UCSD-AML1 (cell line): ENCODE measurements around the gene HID1.
A peak's percentile ranks its signal among the peaks of the same experiment; 100 is the strongest.
"Not testable (repeated sequence)": the region's sequence is repeated elsewhere in the genome, so short reads cannot be mapped to it uniquely, and the experiment has no call there.

Source experiments
- DNase-seq: peaks from one replicate; lab custom pipeline; 2025; ENCODE audit not compliant: unreplicated experiment; lab: John Stamatoyannopoulos, UW

Gene HID1

DNA sequence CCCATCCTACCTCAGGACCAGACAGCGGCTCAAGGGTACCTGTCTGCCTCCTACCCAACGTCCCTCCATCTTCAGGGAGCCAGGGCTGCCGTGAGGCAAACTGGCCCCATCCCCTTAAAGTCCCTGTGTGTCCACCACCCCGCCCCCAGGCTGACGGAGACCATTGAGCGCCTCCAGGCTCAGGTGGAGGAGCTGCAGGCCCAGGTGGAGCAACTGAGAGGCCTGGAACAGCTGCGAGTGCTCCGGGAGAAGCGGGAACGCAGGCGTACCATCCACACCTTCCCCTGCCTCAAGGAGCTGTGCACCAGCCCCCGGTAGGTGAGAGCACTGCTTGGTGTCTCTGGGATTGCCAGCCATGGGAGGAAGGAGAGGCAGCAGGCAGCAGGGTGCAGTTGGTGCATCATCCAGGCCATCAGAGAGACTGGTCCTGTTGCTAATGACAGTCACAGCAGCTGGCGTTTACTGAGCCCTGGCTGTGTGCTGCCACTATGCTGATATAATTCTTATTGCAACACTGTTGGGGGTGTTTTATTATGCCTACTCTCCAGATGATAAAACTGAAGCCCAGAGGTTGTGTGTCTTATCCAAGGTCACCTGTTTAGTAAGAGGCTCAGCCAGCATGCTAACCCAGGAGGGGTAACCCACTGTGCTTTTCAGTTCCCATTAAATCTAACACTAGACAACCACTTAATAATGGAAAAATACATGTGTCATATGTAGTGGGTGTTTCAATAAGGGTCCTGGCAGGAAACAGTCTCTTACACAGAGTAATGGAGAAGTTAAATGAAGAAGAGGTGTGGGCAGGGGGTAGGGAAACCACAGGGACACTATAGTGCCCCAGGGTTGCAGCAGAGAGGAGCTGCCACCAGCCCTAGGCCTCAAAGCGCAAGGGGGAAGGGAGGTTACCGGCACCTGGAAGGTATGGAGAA lies 29.6 kb upstream of the HID1 start:
- DNase-seq: no peak

DNA sequence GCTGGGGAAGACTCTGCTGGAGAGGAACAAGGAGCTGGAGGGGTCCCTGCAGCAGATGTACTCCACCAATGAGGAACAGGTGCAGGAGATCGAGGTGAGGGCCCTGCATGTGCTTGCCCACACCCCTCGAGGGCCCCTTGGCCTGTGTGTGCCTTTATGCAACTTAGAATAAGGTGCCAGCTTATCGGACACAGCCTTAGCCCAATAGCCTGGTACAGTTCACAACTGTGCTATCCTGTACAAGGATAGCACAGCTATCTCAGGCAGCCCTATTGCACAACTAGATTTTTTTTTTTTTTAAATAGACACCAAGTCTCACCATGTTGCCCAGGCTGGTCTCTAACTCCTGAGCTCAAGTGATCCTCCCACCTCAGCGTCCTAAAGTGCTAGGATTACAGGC lies 27.0 kb upstream of the HID1 start:
- no peak for DNase-seq

DNA sequence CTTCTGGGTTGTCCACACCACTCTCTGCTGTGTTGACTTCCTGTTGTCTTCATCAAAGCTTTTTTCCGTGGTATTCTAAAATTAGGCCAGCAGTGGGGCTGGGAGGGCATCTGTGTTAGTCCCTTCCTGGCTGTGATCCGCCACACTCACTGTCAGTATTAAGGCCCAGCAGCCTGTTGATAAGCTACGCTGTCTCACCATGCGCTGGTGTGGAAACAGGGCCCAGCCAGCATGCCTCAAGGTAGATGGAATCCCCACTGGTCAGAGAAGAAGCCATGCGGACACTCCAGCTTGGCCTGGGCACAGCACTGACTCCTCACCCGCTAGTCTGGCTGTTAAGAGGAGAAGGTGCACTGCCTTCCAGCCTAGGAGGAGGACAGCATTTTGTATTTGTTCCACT lies 26.2 kb upstream of the HID1 start:
- DNase-seq: peak; percentile 24

DNA sequence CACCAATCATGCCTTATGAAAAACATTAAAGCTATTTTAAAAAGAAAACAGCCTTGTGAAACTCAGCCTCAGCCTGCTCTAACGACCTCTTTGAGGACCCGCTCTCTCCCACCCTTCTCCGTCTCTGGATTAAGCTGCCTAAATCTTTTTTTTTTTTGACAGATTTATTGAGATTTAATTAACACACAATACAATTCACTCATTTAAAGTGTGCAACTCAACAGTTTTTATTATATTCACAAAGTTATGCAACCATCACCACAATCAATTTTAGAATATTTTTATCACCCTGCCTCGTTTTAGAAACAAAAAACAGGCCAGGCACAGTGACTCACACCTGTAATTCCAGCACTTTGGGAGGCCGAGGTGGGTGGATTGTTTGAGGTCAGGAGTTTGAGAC lies 23.3 kb upstream of the HID1 start:
- DNase-seq: no peak

DNA sequence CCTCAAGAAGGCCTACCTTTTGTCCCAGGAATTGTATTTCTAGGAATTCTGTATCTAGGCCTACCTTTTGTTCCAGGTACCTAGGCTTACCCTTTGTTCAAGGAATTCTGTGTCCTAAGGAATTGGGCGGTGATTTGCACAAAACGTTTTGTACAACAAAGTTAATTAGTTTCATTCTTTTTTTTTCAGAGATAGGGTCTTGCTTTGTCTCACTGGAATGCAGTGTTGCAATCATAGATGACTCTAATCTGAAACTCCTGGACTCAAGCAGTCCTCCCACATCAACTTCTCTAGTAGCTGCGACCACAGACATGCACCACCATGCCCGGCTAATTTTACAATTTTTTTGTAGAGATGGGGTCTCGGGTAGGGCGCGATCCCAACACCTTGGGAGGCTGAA lies 21.9 kb upstream of the HID1 start:
- DNase-seq: no peak

DNA sequence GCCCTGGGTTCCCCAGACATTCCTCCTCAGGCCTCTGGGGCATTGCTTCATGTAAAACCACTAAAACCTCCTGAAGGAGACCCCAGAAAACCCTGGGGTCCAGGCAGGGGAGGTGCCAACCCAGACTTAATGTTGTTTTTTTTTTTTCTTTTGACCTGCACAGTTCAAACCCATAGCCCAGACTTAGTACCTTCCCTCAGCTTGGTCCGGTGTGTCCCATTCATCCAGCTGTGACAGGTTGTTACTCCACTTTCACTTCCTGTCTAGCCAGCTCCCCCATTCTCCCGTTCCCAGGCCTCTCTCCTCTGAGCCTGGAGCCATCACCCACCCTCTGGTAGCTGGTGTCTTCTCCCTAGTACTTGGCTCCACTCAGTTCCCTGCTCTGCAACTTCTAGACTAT lies 19.7 kb upstream of the HID1 start:
- no peak for DNase-seq

DNA sequence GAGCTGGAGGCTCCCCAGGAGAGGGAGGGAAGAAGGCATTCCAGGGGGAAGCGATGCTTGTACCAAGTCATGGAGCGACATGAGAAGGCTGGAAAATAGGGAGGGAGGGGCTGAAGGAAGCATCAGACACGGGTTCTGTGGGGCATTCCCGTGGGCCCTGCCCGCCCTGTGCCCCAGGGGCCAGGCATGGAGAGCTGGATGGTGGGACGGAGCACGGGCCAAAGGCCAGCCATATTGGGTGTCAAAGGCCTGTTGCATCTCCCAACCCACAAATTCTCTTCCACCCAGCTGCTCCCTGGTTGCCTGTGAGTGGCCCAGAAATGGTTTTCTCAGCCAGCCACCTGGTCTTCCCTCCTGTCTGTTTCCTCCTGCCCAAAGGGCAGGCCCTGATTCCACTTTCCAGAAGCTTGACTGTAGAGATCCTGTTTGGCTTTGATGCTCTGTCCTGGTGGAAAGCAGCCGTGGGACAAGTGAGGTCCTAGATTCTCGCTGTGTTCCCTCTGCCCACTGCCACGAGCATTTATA lies 18.1 kb upstream of the HID1 start:
- no peak for DNase-seq

DNA sequence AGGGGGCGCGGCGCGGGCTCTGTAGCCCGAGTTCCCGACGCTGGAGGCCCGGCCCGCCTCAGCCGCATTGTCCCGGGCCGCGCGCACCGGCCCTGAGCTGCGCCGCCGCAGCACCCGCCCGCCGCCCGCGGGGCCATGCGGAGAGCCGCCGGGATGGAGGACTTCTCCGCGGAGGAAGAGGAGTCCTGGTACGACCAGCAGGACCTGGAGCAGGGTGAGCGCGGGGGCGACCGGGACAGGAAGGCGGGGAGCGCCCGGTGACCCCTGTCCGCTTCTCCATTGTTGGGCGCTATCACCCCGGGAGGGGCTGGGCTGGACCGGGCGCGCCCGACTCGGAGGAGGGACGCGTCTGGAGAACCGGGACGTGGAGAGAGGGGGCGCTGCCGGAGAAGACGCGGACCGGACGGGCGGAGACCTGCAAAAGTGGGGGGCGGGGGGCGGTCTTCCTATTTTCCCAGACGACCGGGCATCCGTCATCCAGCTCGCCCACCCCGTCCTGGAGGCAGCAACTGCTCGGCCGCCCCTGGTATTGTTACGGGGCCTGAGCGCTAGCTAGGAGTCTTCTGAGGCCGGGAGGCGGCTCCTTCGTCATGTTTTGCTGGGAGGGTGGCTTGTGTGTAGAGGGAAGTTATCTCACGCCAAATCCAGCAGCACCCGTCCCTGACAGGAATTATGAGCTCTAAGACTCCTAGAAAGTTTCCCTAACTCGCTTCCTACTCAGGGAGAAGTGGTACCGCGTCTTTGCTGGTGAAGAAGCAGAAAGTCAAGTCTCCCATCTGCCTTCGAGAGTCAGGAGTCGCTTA lies 15.6 kb upstream of the HID1 start:
- peak; percentile 45 for DNase-seq

DNA sequence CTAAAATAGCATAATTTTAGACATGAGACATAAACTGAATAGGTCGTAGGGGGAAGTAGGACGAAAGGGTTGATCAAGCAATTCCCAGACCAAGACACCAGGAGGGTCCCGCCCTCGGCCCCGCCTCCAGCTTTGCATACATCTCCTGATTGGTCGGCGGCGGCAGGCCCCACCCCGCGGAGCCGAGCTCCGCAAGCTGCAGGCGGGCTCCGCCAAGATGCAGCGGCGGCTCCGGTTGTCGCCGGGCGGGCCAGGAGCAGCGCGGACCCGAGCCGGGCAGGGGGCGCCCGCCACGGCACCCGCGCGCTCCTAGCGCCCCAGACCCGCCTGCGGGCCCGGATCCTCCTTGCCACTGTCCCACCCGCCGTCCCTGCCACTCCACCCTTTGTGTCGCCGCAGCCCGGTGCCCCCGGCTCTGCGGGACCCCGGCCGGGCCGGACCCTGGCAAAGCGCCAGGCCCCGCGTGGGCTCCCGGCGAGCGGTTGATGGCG lies 14.9 kb upstream of the HID1 start, which contains the start of gene CDR2L:
TSS of gene CDR2L (plus strand) at position 215 of the 491 bp plus-strand sequence. CDS start 412 bp downstream, outside the sequence.
- peak; percentile 94 for DNase-seq

DNA sequence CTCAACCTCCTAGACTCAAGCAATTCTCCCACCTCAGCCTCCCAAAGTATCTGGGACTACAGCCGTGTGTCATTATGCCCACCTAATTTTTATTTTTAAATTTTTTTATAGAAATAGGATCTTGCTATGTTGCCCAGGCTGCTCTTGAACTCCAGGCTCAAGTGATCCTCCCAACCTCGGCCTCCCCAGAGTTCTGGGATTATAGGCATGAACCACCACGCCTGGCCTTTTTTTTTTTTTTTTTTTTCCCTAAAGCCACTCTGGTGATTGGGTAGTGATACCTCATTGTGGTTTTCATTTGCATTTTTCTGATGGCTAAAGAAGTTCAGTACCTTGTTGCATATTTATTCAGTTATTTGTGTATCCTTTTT lies 13.6 kb upstream of the HID1 start:
- no peak for DNase-seq

DNA sequence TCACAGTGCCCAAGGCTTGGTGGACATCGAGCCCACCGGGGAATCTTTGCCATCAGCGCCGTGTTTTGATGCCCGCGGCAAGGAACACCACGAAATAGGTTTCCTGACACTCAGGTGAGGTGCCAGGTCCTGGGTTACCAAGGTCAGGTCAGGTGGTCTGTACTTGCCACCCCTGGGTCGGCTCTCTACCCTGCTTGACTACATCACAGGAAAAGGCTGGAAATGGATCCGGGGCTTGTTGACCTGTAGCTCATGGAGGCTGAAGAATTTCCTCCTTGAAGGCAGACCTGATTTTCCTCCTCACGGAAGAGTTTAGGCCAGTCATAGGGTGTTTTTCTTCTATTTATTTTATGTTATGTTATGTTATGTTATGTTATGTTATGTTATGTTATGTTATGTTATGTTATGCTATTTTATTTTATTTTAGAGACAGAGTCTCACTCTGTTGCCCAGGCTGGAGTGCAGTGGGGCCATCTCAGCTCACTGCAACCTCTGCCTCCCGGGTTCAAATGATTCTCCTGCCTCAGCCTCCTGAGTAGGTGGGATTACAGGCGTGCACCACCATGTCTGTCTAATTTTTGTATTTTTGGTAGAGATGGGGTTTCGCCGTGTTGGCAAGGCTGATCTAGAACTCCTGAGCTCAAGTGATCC lies 10.2 kb upstream of the HID1 start:
- not testable (repeated sequence) for DNase-seq

DNA sequence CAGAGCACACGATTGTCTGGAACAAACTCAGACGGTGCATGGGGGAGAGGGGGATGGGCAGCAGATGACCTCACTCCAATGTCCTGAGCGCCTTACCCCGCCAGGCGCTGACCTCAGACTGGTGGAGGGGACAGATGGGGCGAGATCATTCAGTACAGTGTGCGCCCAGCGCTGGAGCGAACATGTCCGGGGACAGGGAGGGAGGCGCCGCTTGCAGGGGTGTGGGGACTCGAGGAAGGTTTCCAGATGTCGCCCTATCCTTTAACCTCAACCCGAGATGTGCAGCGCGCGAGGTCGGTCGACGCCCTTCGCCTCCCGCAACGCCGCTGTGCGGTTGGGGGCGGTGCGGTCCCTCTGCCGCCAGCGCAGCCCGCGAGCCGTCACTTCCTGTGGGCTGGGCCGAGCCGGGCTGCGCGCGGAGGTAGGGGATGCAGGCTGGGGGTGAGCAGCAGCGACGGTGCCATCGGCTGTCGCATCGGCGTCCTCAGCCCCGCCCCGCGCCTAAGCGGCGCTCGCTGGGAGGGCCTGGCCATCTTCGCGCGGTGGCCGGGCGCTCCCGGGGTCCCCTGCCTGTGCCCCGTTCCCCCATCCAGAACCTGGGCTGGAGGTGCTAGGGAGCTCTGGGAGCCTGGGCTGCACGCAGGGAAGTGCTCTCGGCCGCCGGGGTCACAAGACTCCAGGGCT lies 9.6 kb upstream of the HID1 start:
- DNase-seq: peak; percentile 53

DNA sequence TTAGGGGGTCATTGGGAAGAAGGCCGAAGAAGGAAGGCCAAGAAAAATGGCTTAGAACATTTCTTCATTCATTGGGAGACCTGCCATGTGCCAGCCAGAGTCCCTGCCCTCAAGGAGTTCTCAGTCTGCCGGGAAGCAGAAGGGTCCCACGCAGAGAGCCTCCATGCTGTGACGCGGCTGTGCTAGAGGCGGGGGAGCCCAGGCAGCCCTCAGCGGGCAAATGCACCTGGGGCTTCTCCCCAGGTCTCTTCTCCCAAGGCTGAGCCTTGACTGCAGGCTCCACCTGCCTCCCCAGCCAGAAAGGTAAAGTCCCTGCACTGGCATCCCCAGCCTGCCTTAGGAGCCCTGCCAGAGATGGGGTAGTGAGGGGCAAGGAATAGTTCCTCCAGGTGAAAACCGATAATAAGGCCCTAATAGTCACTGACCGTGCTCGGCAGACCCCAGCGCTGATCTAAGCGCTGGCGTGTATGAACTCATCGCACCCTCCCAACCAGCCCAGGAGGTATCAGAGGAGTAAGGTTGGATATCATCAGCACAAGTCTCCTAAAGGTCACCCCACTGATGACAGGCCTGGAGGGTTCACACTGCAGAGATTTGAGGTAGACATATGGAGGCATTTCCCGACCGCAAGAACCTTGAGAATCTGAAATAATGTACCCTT lies 8.9 kb upstream of the HID1 start:
- no peak for DNase-seq

DNA sequence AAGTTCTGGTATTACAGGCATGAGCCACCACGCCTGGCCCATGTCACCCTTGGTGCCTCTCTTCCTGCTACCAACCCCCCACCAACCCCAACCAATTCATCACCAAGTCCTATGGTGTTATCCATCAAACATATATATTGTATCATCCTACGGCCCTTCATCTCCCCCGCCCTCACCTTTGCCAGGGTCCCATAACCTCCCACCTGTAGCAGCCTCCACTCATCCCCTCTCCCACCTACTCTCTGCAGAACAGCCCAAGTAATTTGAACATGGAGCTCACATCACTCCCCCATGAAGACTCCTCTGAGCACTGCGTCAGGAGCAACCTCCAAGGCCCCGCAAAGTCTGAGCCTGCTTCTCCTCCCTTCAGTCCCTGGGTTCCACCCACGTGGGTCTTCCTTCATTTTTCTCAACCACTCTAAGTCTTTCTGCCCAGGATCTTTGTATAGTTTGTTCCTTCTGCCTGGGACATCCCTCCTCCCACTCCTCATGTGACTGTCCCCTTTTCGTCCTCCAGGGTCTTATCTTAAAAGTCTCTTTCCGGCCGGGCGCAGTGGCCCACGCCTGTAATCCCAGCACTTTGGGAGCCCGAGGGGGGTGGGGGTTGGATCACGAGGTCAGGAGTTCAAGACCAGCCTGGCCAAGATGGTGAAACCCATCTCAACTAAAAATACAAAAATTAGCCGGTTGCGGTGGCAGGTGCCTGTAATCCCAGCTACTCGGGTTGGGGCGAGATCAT lies 7.0 kb upstream of the HID1 start:
- no peak for DNase-seq

DNA sequence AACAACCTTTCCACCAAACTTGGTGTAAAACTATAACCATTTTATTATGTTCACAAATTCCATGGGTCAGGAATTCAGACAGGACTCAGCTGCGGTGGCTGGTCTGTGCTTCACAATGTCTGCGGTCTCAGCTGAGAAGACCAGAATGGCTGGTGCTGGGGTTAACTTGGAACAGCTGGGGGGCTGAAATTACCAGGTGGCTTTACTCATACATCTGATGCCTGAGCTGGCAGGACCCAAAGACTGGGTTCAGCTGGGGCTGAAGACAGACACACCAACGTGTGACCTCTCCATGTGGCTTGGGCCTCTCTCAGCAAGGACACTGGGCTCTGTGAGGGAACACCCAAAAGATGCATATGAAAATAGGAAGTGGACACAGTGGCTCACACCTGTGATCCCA lies 5.7 kb upstream of the HID1 start:
- no peak for DNase-seq

DNA sequence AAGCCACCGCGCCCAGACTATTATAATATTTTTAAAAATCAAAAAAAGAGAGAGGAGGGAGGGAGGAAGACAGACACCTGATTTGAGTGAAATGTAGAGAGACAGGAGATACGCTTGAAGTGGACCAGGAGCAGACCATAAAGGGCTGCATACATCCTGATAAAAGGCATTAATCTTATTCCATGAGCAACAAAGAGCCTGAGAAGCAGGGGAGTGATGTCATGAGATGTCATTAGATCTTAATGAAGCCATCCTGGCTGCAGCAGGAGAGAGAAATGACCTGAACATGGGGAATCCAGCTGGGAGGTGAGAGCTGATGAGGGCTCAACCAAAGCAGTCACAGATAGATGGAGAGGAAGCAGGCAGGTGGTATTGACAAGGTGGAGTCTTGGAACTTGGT lies 5.2 kb upstream of the HID1 start:
- no peak for DNase-seq

DNA sequence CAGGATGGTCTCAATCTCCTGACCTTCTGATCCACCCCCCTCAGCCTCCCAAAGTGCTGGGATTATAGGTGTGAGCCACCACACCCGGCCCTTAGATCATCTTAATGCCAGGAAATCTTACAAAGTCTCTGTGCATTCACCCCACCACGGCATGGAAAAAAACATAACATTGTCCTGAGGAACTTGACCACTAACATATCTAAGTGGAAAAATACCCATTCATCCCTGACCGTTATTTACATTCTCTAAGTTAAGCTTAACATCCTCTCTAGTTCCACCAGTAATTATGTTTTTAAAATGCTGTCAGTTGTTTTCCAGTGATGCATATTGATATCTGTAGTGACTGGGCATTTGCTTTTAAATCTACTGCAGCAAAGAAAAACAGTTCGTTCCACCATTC lies 3.4 kb upstream of the HID1 start:
- DNase-seq: no peak

DNA sequence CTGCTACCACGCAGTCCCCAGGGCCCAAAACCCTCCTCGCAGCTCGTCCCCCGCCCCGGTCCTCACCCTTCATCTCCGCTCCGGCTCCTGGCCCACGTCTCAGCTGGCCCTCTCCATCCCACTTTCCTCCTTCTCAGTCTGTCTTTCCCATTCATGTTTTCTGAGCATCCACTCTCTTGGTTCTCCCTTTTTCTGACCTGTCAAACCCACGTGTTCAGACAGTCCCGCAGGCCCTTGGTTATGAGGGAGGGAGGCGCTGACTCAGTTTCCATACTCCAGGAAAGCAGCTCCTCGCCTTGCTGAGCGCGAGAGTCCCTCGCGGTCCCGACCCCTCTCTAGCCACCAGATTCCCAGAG lies 392 bp upstream of the HID1 start:
- DNase-seq: no peak

DNA sequence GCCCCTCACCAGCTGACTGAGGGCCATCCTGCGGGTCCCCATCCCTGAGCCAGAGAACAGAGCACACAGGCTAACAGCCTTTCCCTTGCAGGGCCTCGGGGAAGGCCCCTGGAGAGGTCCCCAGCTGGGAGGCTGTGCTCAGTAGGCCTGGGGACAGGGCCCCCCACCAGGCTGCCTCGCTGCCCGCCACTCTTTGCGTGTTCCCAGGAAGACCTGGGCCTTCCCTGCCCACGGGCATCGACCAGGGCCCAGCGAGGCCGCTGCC lies 785 bp downstream of the HID1 start:
- no peak for DNase-seq
